HepG2 (cell line): ENCODE measurements around the gene SPATA21. TPM values are rescaled to one million over a fixed set of nuclear protein-coding genes. Genes with fewer than 3 reads are reported as not detected.

Source experiments
- CBX1 ChIP-seq: IDR thresholded peaks from one replicate; pipeline ENCODE4 v1.6.1; 2016; ENCODE audit warnings: antibody characterized with exemption, low read depth
- CREB1 ChIP-seq, 2 experiments: fragments of 450-650 bp in 1 of 2; IDR thresholded peaks; 2 replicates each; pipeline ENCODE4 v1.6.1; 2016 to 2017; ENCODE audit warnings: control low read depth in 1 of 2, mild to moderate bottlenecking in 1 of 2, missing compliant biosample characterization in 1 of 2, missing genetic modification characterization in 1 of 2
- FOXA1 ChIP-seq, 2 experiments: fragments of 450-650 bp in 1 of 2; sonication (generic) in 1 of 2; formaldehyde crosslinking in 1 of 2; IDR thresholded peaks; 2 replicates each; pipeline versions ENCODE4 v1.4.0 to v1.6.1; 2016 to 2020; ENCODE audit warnings: missing genetic modification reagents in 1 of 2
- KLF9 ChIP-seq: IDR thresholded peaks from 2 replicates; pipeline ENCODE4 v1.6.1; 2016; ENCODE audit warnings: low read depth
- LBX2 ChIP-seq: sonication (generic); formaldehyde crosslinking; IDR thresholded peaks from 2 replicates; pipeline ENCODE4 v1.5.0; 2020; ENCODE audit warnings: missing genetic modification reagents, mild to moderate bottlenecking, borderline replicate concordance
- NCOR1 ChIP-seq: fragments of 200-600 bp; sonication (generic); IDR thresholded peaks from 2 replicates; pipeline ENCODE4 v1.7.0; 2017; ENCODE audit warnings: antibody characterized with exemption, low read length, borderline replicate concordance
- PCBP1 ChIP-seq: fragments of 200-400 bp; formaldehyde crosslinking; IDR thresholded peaks from 2 replicates; pipeline ENCODE4 v1.6.1; 2017; ENCODE audit warnings: mild to moderate bottlenecking, low read depth, low read length, borderline replicate concordance
- SNAI1 ChIP-seq: sonication (generic); formaldehyde crosslinking; IDR thresholded peaks from 2 replicates; pipeline ENCODE4 v1.5.0; 2020; ENCODE audit warnings: mild to moderate bottlenecking, missing genetic modification reagents, borderline replicate concordance
- SP140L ChIP-seq: sonication (generic); formaldehyde crosslinking; IDR thresholded peaks from 2 replicates; pipeline ENCODE4 v1.4.0; 2020; ENCODE audit warnings: missing genetic modification reagents, borderline replicate concordance
- TBL1XR1 ChIP-seq: fragments of 150-350 bp; IDR thresholded peaks from 2 replicates; pipeline ENCODE4 v1.6.1; 2014; ENCODE audit warnings: borderline replicate concordance, low read length; ENCODE audit not compliant: partially characterized antibody
- ZBTB20 ChIP-seq: sonication (generic); formaldehyde crosslinking; IDR thresholded peaks from 2 replicates; pipeline ENCODE4 v1.8.1; 2023; ENCODE audit warnings: missing genetic modification reagents, low read depth, mild to moderate bottlenecking, borderline replicate concordance
- ZHX1 ChIP-seq: sonication (generic); formaldehyde crosslinking; IDR thresholded peaks from 2 replicates; pipeline ENCODE4 v1.8.1; 2022; ENCODE audit warnings: low read depth, mild to moderate bottlenecking, missing genetic modification reagents
- ZNF205 ChIP-seq: IDR thresholded peaks from 2 replicates; pipeline ENCODE4 v1.6.1; 2018; ENCODE audit warnings: missing biosample characterization, missing genetic modification reagents
- ZNF275 ChIP-seq: sonication (generic); formaldehyde crosslinking; IDR thresholded peaks from 2 replicates; pipeline ENCODE4 v1.8.0; 2022; ENCODE audit warnings: missing genetic modification reagents, mild to moderate bottlenecking, inconsistent platforms, borderline replicate concordance
- ZNF460 ChIP-seq: sonication (generic); formaldehyde crosslinking; IDR thresholded peaks from 2 replicates; pipeline ENCODE4 v1.5.1; 2020; ENCODE audit warnings: missing genetic modification reagents, mild to moderate bottlenecking, borderline replicate concordance
- ZNF501 ChIP-seq: sonication (generic); formaldehyde crosslinking; IDR thresholded peaks from 2 replicates; pipeline ENCODE4 v1.5.1; 2020; ENCODE audit warnings: mild to moderate bottlenecking, moderate library complexity, missing genetic modification reagents
- ZNF770 ChIP-seq: sonication (generic); formaldehyde crosslinking; IDR thresholded peaks from 2 replicates; pipeline ENCODE4 v1.5.0; 2020; ENCODE audit warnings: mild to moderate bottlenecking, missing genetic modification reagents
- ZNF792 ChIP-seq: IDR thresholded peaks from 2 replicates; pipeline ENCODE4 v1.6.1; 2016
- ZNF800 ChIP-seq: sonication (generic); formaldehyde crosslinking; IDR thresholded peaks from 2 replicates; pipeline ENCODE4 v1.4.0; 2020; ENCODE audit warnings: missing genetic modification reagents
- polyA plus RNA-seq, 8 experiments: library from polyadenylated mRNA; depleted of rRNA in 3 of 8; stranded (reverse) in 7 of 8; unstranded in 1 of 8; fragments of >200 nt; fragmentation: Illumina TruSeq in 4 of 8; extraction: Trizol in 4 of 8; gene quantifications; 2 replicates each; pipeline versions ENCODE4 v1.2.1 to v1.2.3, GENCODE V29; 2011 to 2016; ENCODE audit warnings: low read depth in 4 of 8, missing spikeins in 1 of 8, mixed read lengths in 1 of 8; ENCODE audit not compliant: insufficient read depth in 1 of 8
- total RNA-seq, 5 experiments: library from RNA; depleted of rRNA; stranded (reverse); fragments of >200 nt; fragmentation: Illumina TruSeq; extraction: Trizol; gene quantifications; 2 replicates each; pipeline ENCODE4 v1.2.3, GENCODE V29; 2016; ENCODE audit warnings: low read depth in 1 of 5
- TF ChIP-seq, protein P1 (sequence below): sonication (generic); formaldehyde crosslinking; IDR thresholded peaks from 2 replicates; pipeline ENCODE4 v1.5.0; 2020; ENCODE audit warnings: missing genetic modification reagents

SPATA21 gene
- total and polyA plus RNA-seq, 2 of the 13 experiments (the other 11 are each of a cell fraction or from before 2014, with no cell fraction given): 0.80 to 1.4 TPM

DNA sequence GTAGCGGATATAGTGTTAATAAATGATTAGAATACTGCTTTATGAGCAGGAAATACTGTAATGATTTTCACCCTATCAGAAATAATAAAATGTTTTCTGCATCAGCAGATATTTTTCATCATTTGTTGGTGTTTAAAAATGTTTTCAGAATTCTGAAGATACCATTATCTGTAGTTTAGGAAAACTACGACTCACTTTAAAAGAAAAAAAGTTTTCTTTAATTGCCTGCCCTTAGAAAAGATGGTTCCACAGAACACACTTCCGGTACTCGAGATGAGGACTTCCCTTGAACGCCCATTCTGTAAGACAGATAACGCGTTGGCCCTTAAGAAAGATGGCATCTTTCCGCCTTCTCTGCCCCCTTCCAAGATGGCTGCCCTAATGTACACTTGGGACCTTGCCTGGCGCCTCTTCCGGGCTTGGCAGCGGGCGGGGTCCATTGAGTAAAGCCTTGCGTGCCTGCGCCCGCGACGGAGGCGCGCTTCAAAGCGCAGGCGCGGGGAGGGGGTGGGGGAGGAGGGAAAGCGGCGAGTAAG, 70.4 kb downstream of the SPATA21 start, which contains the start of gene SZRD1 (continued):
- no peak for TF ChIP-seq LBX2 (CRISPR knock-in tag)
- TF ChIP-seq ZHX1 (CRISPR knock-in tag): peak; percentile 99
- TF ChIP-seq CREB1 (IDR thresholded peaks at IDR 0.05): peak; percentile 64
- TF ChIP-seq CREB1 (CRISPR knock-in tag; IDR thresholded peaks at IDR 0.05): peak; percentile 93
- peak; percentile 81 for TF ChIP-seq ZNF501
- TF ChIP-seq SP140L (CRISPR knock-in tag): no peak
- no peak for TF ChIP-seq ZNF275 (CRISPR knock-in tag)
- no peak for TF ChIP-seq ZNF460 (CRISPR knock-in tag)
- TF ChIP-seq ZNF792: no peak
- no peak for TF ChIP-seq PCBP1
- peak; percentile 63 for TF ChIP-seq CBX1
- peak; percentile 61; the same call in 1 of the 2 replicates for TF ChIP-seq FOXA1 (IDR thresholded peaks at IDR 0.05)
- TF ChIP-seq FOXA1 (CRISPR knock-in tag; IDR thresholded peaks at IDR 0.05): peak; percentile 99
- TF ChIP-seq TBL1XR1: no peak
- no peak for TF ChIP-seq KLF9 (CRISPR knock-in tag)
- TF ChIP-seq ZNF800 (CRISPR knock-in tag): no peak
- TF ChIP-seq NCOR1: no peak; the same call in 1 of the 2 replicates
- no peak for TF ChIP-seq ZNF770 (CRISPR knock-in tag)
- no peak for TF ChIP-seq ZNF205 (CRISPR knock-in tag)
- no peak; the same call in 1 of the 2 replicates for TF ChIP-seq ZBTB20 (CRISPR knock-in tag)
- TF ChIP-seq, protein P1, sequence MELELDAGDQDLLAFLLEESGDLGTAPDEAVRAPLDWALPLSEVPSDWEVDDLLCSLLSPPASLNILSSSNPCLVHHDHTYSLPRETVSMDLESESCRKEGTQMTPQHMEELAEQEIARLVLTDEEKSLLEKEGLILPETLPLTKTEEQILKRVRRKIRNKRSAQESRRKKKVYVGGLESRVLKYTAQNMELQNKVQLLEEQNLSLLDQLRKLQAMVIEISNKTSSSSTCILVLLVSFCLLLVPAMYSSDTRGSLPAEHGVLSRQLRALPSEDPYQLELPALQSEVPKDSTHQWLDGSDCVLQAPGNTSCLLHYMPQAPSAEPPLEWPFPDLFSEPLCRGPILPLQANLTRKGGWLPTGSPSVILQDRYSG (CRISPR knock-in tag): no peak
- TF ChIP-seq SNAI1 (CRISPR knock-in tag): no peak
